ENCODE measurements around the gene MSMP.

DNA sequence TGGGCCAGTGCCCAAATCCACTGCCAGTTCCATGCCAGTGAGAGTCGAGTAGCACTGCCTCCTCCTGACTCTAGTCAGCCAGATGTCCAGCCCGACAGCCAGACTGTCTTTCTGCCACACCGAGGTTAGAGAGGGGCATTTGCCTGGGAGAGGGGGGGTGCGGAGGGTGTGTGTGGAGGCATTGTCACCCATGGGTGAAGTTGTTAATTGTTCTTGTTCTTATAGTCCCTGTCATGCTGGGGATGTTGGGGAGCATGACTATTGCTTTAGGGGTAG is 3.9 kb downstream of the MSMP start:
- no peak for TF ChIP-seq CTCF (IDR thresholded peaks at IDR 0.05)
- no peak for TF ChIP-seq POLR2A (IDR thresholded peaks at IDR 0.05)
- TF ChIP-seq EP300 (IDR thresholded peaks at IDR 0.05; ENCODE audit: low read depth): no peak
- TF ChIP-seq POLR2AphosphoS5 (IDR thresholded peaks at IDR 0.05): no peak
